HCT116 (cell line): ENCODE results near the gene HDAC11. TPM values are rescaled to one million over a fixed set of nuclear protein-coding genes. Genes with fewer than 3 reads are reported as not detected.

Source experiments
- ATAC-seq: fragments of 200-7000 bp; cut with Tn5 transposase; 2 replicates; pipeline ENCODE4 v1.9.1; 2020; ENCODE audit warnings: mild to moderate bottlenecking, moderate library complexity
- BruUV-seq: library from RNA; stranded (reverse); fragments of 400-500 nt; replicated peaks from 2 replicates; lab custom pipeline; 2021; lab: Mats Ljungman, UMichigan
- CTCF ChIA-PET: fragments of 300-600 bp; sonication (Branson Sonifier 250); formaldehyde crosslinking; loops from one replicate; lab custom pipeline; 2021; ENCODE audit warnings: antibody characterized with exemption; lab: Charles Lee
- POLR2A ChIA-PET: fragments of 300-600, 350-600 bp; sonication (Branson Sonifier 250); formaldehyde crosslinking; loops from one replicate; lab custom pipeline; 2021; ENCODE audit warnings: antibody characterized with exemption; lab: Charles Lee
- RAD21 ChIA-PET, 2 experiments: fragments of 300-600 bp; sonication (Branson Sonifier 250); formaldehyde crosslinking; loops; one replicate each; lab custom pipeline; 2023; ENCODE audit warnings: low total read pairs in 2 of 2; ENCODE audit not compliant: uncharacterized antibody in 2 of 2, unreplicated experiment in 2 of 2, low non-redundant PET in 1 of 2; lab: Charles Lee
- DNase-seq: peaks from one replicate; pipeline ENCODE4 v3.0.0-alpha.2; 2010; ENCODE audit warnings: low read depth, low spot score
- H2AFZ ChIP-seq: fragments of 200-600 bp; shearing (Covaris generic), sonication (generic); 2 replicates; pipeline ENCODE4 v1.6.1; 2017; ENCODE audit warnings: low read depth, mixed run types, mixed read lengths, antibody characterized with exemption, low read length; ENCODE audit not compliant: poor library complexity, severe bottlenecking
- H3K27ac ChIP-seq: 2 replicates; pipeline ENCODE4 v1.5.1; 2012; ENCODE audit warnings: low read depth, low read length
- H3K27me3 ChIP-seq: fragments of 200-600 bp; sonication (generic); 2 replicates; pipeline ENCODE4 v1.6.1; 2016; ENCODE audit warnings: mixed run types, low read length, mixed read lengths; ENCODE audit not compliant: insufficient read depth
- H3K36me3 ChIP-seq, 2 experiments: fragments of 200-500 bp in 1 of 2; fragments of 200-600 bp in 1 of 2; sonication (Bioruptor generic) in 1 of 2; sonication (generic) in 1 of 2; 2 replicates each; pipeline versions ENCODE4 v1.5.1 to v1.6.1; 2014 to 2016; ENCODE audit warnings: low read length in 2 of 2, inconsistent platforms in 1 of 2, mixed read lengths in 1 of 2, mixed run types in 1 of 2; ENCODE audit not compliant: insufficient read depth in 2 of 2, control insufficient read depth in 1 of 2
- H3K4me1 ChIP-seq, 2 experiments: fragments of 200-600 bp in 1 of 2; sonication (generic) in 1 of 2; 2 replicates each; pipeline versions ENCODE4 v1.5.1 to v1.6.1; 2012 to 2017; ENCODE audit warnings: low read length in 2 of 2, inconsistent platforms in 1 of 2, mild to moderate bottlenecking in 1 of 2, mixed read lengths in 1 of 2, mixed run types in 1 of 2, moderate library complexity in 1 of 2; ENCODE audit not compliant: insufficient read depth in 2 of 2, control insufficient read depth in 1 of 2
- H3K4me2 ChIP-seq: fragments of 200-600 bp; sonication (generic); 2 replicates; pipeline ENCODE4 v1.6.1; 2017; ENCODE audit warnings: mixed run types, low read length, mixed read lengths
- H3K4me3 ChIP-seq, 2 experiments: fragments of 200-600 bp in 1 of 2; sonication (generic) in 1 of 2; replicated peaks in 1 of 2; 2 replicates each; pipeline ENCODE4 v1.5.1; 2011 to 2016; ENCODE audit warnings: low read length in 2 of 2, control low read depth in 1 of 2, low read depth in 1 of 2, mild to moderate bottlenecking in 1 of 2, mixed read lengths in 1 of 2, mixed run types in 1 of 2
- H3K79me2 ChIP-seq: fragments of 200-600 bp; sonication (generic); 2 replicates; pipeline ENCODE4 v1.6.1; 2017; ENCODE audit warnings: mild to moderate bottlenecking, mixed run types, low read length, moderate library complexity, mixed read lengths; ENCODE audit not compliant: insufficient read depth
- H3K9ac ChIP-seq: fragments of 200-600 bp; sonication (generic); 2 replicates; pipeline ENCODE4 v1.6.1; 2016; ENCODE audit warnings: low read length, mixed read lengths
- H3K9me2 ChIP-seq: fragments of 200-600 bp; sonication (generic), shearing (Covaris generic); 2 replicates; pipeline ENCODE4 v1.6.1; 2017; ENCODE audit warnings: mixed run types, mild to moderate bottlenecking, moderate library complexity; ENCODE audit not compliant: insufficient read depth
- H3K9me3 ChIP-seq, 2 experiments: fragments of 200-500 bp in 1 of 2; fragments of 200-600 bp in 1 of 2; sonication (Bioruptor generic) in 1 of 2; sonication (generic) in 1 of 2; 2 replicates each; pipeline ENCODE4 v1.6.1; 2014 to 2017; ENCODE audit warnings: low read length in 2 of 2, mixed read lengths in 2 of 2, inconsistent platforms in 1 of 2, low read depth in 1 of 2, mild to moderate bottlenecking in 1 of 2, mixed run types in 1 of 2, moderate library complexity in 1 of 2; ENCODE audit not compliant: control insufficient read depth in 1 of 2, insufficient read depth in 1 of 2
- H4K20me1 ChIP-seq: fragments of 200-600 bp; sonication (generic), shearing (Covaris generic); 2 replicates; pipeline ENCODE4 v1.6.1; 2017; ENCODE audit warnings: mixed run types, mild to moderate bottlenecking, moderate library complexity; ENCODE audit not compliant: insufficient read depth
- EGR1 ChIP-seq: IDR thresholded peaks from 2 replicates; pipeline ENCODE4 v1.6.1; 2012; ENCODE audit warnings: low read depth
- RAD21 ChIP-seq: IDR thresholded peaks from 2 replicates; pipeline ENCODE4 v1.6.1; 2012; ENCODE audit warnings: low read depth, mild to moderate bottlenecking
- SIN3A ChIP-seq: IDR thresholded peaks from 2 replicates; pipeline ENCODE4 v1.6.1; 2012; ENCODE audit warnings: low read depth
- SP1 ChIP-seq: IDR thresholded peaks from 2 replicates; pipeline ENCODE4 v1.6.1; 2012; ENCODE audit warnings: low read depth
- SRF ChIP-seq: IDR thresholded peaks from 2 replicates; pipeline ENCODE4 v1.6.1; 2012; ENCODE audit warnings: low read depth
- TCF7L2 ChIP-seq: IDR thresholded peaks from 2 replicates; pipeline ENCODE4 v1.7.0; 2011; ENCODE audit warnings: borderline replicate concordance, inconsistent platforms; ENCODE audit not compliant: insufficient read depth, insufficient read length; ENCODE audit errors: extremely low read depth
- ZNF274 ChIP-seq: fragments of 200-500 bp; sonication (Bioruptor generic); IDR thresholded peaks from 2 replicates; pipeline ENCODE4 v1.6.1; 2014; ENCODE audit warnings: mild to moderate bottlenecking, low read depth, low read length, inconsistent platforms
- intact Hi-C: fragments of 100-400 bp; cut with micrococcal nuclease; formaldehyde crosslinking; loops from 2 replicates; pipeline ENCODE4 v1.10.0; 2022
- total RNA-seq: library from RNA; stranded (reverse); gene quantifications from one replicate; pipeline ENCODE4 v1.2.1, GENCODE V29; 2021; ENCODE audit not compliant: unreplicated experiment
- TF ChIP-seq, protein P1 (sequence below): IDR thresholded peaks from 2 replicates; pipeline ENCODE4 v1.6.1; 2012

Gene HDAC11
- total RNA-seq, 1 experiment from 2014 or later: 16.1 TPM

DNA sequence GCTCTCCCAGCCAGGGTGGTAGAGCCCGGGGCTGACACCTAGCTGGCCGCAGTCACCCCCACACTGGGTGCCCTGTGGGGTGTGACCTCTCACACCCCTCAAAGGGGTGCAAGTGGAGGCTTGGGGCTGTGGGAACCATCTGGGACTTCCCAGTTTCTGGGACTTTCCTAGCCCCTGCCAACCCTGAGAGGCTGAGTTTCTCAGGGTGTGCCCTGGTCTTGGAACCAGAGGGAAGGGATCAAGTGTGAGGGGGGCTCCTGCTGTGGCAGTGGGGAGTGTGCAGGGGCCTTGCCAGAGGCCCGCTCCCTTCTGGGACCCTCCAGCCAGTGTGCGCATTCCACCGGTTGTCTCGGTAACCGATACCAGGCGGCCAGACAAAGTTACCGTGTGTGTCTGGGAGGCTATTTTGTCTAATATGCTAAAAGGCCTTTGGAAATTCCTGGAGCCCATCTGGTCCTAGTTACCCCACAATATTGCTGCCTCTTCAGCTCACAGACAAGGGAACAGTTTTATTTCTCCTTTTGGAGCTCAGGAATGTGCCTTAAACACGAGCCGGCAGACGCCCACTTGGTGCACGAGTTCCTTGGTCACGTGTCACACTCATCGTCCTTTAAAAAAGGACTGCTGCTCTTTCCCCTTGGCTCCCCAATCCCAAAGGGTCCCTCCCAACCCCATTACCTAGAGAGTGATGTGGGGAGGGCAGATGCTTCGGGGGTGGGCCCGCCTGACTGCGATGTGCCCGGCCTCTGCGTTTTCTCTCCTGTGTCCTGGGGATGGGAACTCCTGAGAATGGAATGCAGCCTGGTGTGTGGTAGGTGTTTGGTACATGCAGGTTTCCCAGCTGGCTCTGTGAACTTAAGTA is 33.2 kb downstream of the HDAC11 start:
- H3K36me3 ChIP-seq: no peaks in the 10 kb centered on the region
- no TSS peak for BruUV-seq
- intact Hi-C loops: no loop called here
- POLR2A ChIA-PET: no interaction called here
- RAD21 ChIA-PET: no interaction called here
- DNase-seq (no peak), ATAC-seq (peak; percentile 68)
- H3K79me2 ChIP-seq: no peaks in the 10 kb centered on the region
- peaks cover 17 to 20% of the 10 kb centered on the region in 2 experiments for H3K4me1 ChIP-seq
- no peaks in the 10 kb centered on the region for H4K20me1 ChIP-seq
- H3K4me3 ChIP-seq: peak overlapping the region; percentile 2 to 41; a peak in 3 of 4 replicates
- H3K27me3 ChIP-seq: no peaks in the 10 kb centered on the region
- peak overlapping the region; percentile 67 for H2AFZ ChIP-seq
- CTCF ChIA-PET: interaction anchor here (1.2 to 2.0 kb wide), 2 partner anchors 135 kb away, joined by 6 to 7 read pairs; no protein-coding TSS in a partner anchor
- TF ChIP-seq, protein P1, sequence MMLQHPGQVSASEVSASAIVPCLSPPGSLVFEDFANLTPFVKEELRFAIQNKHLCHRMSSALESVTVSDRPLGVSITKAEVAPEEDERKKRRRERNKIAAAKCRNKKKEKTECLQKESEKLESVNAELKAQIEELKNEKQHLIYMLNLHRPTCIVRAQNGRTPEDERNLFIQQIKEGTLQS: no peak
- TF ChIP-seq EGR1 (no peak), SRF (no peak), ZNF274 (no peak), SIN3A (no peak), TCF7L2 (no peak)
- no peak overlapping the region for H3K27ac ChIP-seq
- H3K9ac ChIP-seq: peak overlapping the region; percentile 38
- peak overlapping the region; percentile 74 for H3K4me2 ChIP-seq
- H3K9me3 ChIP-seq: no peaks in the 10 kb centered on the region
- no peaks in the 10 kb centered on the region for H3K9me2 ChIP-seq

DNA sequence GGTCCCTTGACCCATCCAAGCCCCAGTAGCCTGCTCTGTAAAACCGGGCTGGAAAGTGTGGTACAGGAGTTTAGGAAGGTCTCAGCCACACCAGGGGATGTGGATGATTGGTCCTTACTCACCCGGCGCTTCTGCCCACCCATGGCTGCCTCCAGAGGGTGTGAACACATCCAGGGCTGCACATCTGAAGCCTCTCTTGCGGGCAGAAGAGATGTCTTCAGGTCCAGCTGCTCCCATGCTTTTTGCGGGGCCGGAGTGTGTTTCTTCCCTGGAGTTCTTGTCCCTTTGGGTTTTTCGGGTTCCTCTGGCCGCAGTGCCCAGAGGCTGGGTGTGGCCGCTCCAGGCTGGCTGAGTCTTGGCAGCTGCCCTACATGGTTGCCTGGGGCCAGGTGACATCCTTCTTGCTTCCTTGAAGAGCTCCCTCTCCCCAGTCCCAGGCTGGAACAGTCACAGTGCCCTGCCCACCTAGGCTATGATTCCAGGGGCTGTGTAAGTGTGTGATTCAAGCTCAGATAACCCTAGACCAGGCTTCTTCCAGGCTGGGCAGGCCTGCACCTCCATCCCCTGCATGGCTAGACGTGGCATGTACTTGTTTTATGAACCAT is 33.9 kb downstream of the HDAC11 start:
- CTCF ChIA-PET: interaction anchor here (1.2 kb wide), 1 partner anchor 134 kb away, joined by 6 read pairs; no protein-coding TSS in a partner anchor
- Histone ChIP-seq H3K36me3 (no peaks in the 10 kb centered on the region), H3K4me3 (peak overlapping the region; percentile 2 to 41; a peak in 3 of 4 replicates), H3K79me2 (no peaks in the 10 kb centered on the region), H2AFZ (peak overlapping the region; percentile 67), H3K9ac (peak overlapping the region; percentile 38; the same call in 1 of the 2 replicates), H3K27me3 (no peaks in the 10 kb centered on the region), H3K9me2 (no peaks in the 10 kb centered on the region), H3K4me2 (peak overlapping the region; percentile 74), H3K9me3 (no peaks in the 10 kb centered on the region), H3K4me1 (peaks cover 17 to 20% of the 10 kb centered on the region in 2 experiments), H4K20me1 (no peaks in the 10 kb centered on the region), H3K27ac (no peak overlapping the region)
- no TSS peak for BruUV-seq
- RAD21 ChIA-PET: no interaction called here
- TF ChIP-seq TCF7L2 (no peak), SP1 (0 out of 2 replicates have a peak, but pooled peaks have one; percentile 16), RAD21 (peak; percentile 7; the same call in 1 of the 2 replicates), SIN3A (no peak)
- POLR2A ChIA-PET: interaction anchor here (0.9 kb wide), 1 partner anchor 11 kb away, joined by 3 read pairs; no protein-coding TSS in a partner anchor
- ATAC-seq: peak; percentile 69
- no peak for DNase-seq
- intact Hi-C loops: no loop called here
